Measurements from ENCODE around the gene JPH4. TPM values are rescaled to one million over a fixed set of nuclear protein-coding genes. Genes with fewer than 3 reads are reported as not detected.

Gene JPH4
- total RNA-seq, 1 experiment from 2014 or later, result 0.15 TPM

- no peaks in the 10 kb centered on the region for H3K36me3 ChIP-seq (ENCODE audit: control insufficient read depth in 1 of 2, insufficient read depth in 2 of 2, low read length in 2 of 2)
- DNase-seq (ENCODE audit: low read depth, low spot score), result peak; percentile 81
- ATAC-seq, result peak; percentile 99
- no peak overlapping the region for H3K4me3 ChIP-seq (replicated peaks in 1 of 2; ENCODE audit: low read depth in 1 of 2, low read length in 2 of 2)
- BruUV-seq (replicated peaks), result no TSS peak
- ChIA-PET CTCF (interaction anchor here (0.6 to 1.7 kb wide), 26 partner anchors 8 to 520 kb away, joined by 3 to 45 read pairs (median 4); partner anchors contain the start of genes AP1G2 and PCK2), POLR2A (interaction anchor here (1.3 to 1.6 kb wide), 3 partner anchors 22 to 322 kb away, joined by 5 to 7 read pairs (median 6); partner anchors contain the start of gene AP1G2), RAD21 (ENCODE audit: low non-redundant PET in 1 of 2, low total read pairs in 2 of 2, uncharacterized antibody in 2 of 2, unreplicated experiment in 2 of 2) (interaction anchor here (0.7 to 1.2 kb wide), 6 partner anchors 43 to 341 kb away, joined by 3 to 7 read pairs (median 4); no protein-coding TSS in a partner anchor)
- H4K20me1 ChIP-seq (ENCODE audit: insufficient read depth), result no peaks in the 10 kb centered on the region
- no peak overlapping the region for H3K9ac ChIP-seq (ENCODE audit: low read length)
- 0 out of 2 replicates have a peak overlapping the region, but pooled peaks have one; percentile 16 for H3K27ac ChIP-seq (ENCODE audit: low read depth, low read length)
- peak overlapping the region; percentile 91 for H2AFZ ChIP-seq (ENCODE audit: low read depth, low read length, poor library complexity, severe bottlenecking)
- H3K9me3 ChIP-seq (ENCODE audit: control insufficient read depth in 1 of 2, insufficient read depth in 1 of 2, low read depth in 1 of 2, low read length in 2 of 2), result no peaks in the 10 kb centered on the region
- no peaks in the 10 kb centered on the region for H3K9me2 ChIP-seq (ENCODE audit: insufficient read depth)
- H3K27me3 ChIP-seq (ENCODE audit: insufficient read depth, low read length), result no peaks in the 10 kb centered on the region
- intact Hi-C loops (cut with micrococcal nuclease), result loop anchor here (1.0 kb wide), 2 partner anchors 340 to 364 kb away; partner anchors contain the start of gene DHRS4
- peaks cover 4 to 12% of the 10 kb centered on the region in 2 experiments; a peak in 3 of 4 replicates for H3K4me1 ChIP-seq (ENCODE audit: control insufficient read depth in 1 of 2, insufficient read depth in 2 of 2, low read length in 2 of 2)
- no peaks in the 10 kb centered on the region for H3K79me2 ChIP-seq (ENCODE audit: insufficient read depth, low read length)
- TF ChIP-seq POLR2AphosphoS5 (IDR thresholded peaks at IDR 0.05; ENCODE audit: low read depth, low read length), result peak; percentile 46; the same call in 1 of the 2 replicates
- TF ChIP-seq CBX3 (IDR thresholded peaks at IDR 0.05; ENCODE audit: low read depth), result no peak
- no peak for TF ChIP-seq JUND (IDR thresholded peaks at IDR 0.05)
- no peak for TF ChIP-seq ZBTB33 (IDR thresholded peaks at IDR 0.05; ENCODE audit: extremely low read depth, insufficient replicate concordance, low read length)
- peak; percentile 84 to 95 (median 90) for TF ChIP-seq CTCF (IDR thresholded peaks at IDR 0.05 in 2 of 3, conservative IDR thresholded peaks at IDR 0.05 in 1 of 3; ENCODE audit: borderline replicate concordance in 1 of 3, insufficient read depth in 1 of 3, low read depth in 2 of 3, low read length in 2 of 3)
- peak; percentile 86 for TF ChIP-seq RAD21 (IDR thresholded peaks at IDR 0.05; ENCODE audit: low read depth)
- no peak for TF ChIP-seq REST (IDR thresholded peaks at IDR 0.05; ENCODE audit: low read depth)
- no peak for TF ChIP-seq EGR1 (IDR thresholded peaks at IDR 0.05; ENCODE audit: low read depth)
- TF ChIP-seq ELF1 (IDR thresholded peaks at IDR 0.05; ENCODE audit: borderline replicate concordance, low read depth), result no peak
- TF ChIP-seq MAX (IDR thresholded peaks at IDR 0.05), result 0 out of 2 replicates have a peak, but pooled peaks have one; percentile 11
- TF ChIP-seq CEBPB (IDR thresholded peaks at IDR 0.05; ENCODE audit: low read depth), result no peak
- peak overlapping the region; percentile 42; the same call in 1 of the 2 replicates for H3K4me2 ChIP-seq (ENCODE audit: low read length)
Observed at GRCh38 chr14:23588884-23589598, 10.5 kb upstream of the JPH4 start.
